Measurements from ENCODE around the gene GALR3. TPM values are rescaled to one million over a fixed set of nuclear protein-coding genes. Genes with fewer than 3 reads are reported as not detected.

GALR3 gene
- not detected for polyA plus RNA-seq (ENCODE audit: low read depth in 6 of 6)

DNA sequence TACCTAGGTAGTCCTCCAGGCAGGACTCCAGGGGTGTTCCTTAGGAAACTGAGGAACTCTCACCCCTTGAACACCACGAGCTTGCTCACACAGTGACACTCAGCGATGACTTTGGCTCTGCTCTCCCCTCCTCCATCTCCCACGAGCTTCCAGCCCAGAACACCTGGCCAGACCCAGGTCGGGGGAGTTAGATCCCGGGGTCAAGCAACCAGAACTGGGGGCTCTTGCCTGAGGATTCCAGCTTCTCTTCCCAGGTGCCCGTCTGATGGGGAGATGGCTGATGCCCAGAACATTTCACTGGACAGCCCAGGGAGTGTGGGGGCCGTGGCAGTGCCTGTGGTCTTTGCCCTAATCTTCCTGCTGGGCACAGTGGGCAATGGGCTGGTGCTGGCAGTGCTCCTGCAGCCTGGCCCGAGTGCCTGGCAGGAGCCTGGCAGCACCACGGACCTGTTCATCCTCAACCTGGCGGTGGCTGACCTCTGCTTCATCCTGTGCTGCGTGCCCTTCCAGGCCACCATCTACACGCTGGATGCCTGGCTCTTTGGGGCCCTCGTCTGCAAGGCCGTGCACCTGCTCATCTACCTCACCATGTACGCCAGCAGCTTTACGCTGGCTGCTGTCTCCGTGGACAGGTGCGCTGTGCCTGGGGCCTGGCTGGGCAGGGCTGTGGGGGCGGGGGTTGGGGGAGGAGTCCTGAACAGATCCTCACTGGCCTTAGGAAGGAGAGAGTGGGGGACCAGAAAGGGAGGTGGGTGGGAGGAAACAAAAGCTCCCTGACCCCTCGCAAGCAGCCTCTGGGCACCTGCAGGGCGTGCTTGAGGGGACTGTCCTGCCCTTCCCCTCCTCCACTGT, at the start of gene GALR3:
Gene GALR3 (plus strand): TSS at position 249 of the 852 bp plus-strand sequence. CDS start 25 bp downstream, at position 274.
- Mint-ChIP-seq H3K27ac (no peak within 1 kb of the TSS), H3K4me3 (peak within 1 kb of the TSS in 4 of 8 donors; percentile 9 to 62 (median 60)), H3K27me3 (peaks cover 16 to 64% (median 34%) of the 10 kb centered on the region in 3 donors), H3K36me3 (peaks cover 0 to 5% of the 10 kb centered on the region in 2 donors), H3K4me1 (peaks cover 4 to 18% (median 11%) of the 10 kb centered on the region in 3 donors), H3K9me3 (no peaks in the 10 kb centered on the region)
- no peak for DNase-seq
- no peak for ATAC-seq (ENCODE audit: low read depth in 2 of 2)

GRCh38 chr22:37774728-37775127, 48.5 kb upstream of the GALR3 start:
- ATAC-seq (ENCODE audit: low read depth in 2 of 2) (no peak), DNase-seq (no peak)
- no peaks in the 10 kb centered on the region for H3K27me3 Mint-ChIP-seq
- H3K9me3 Mint-ChIP-seq = no peaks in the 10 kb centered on the region
- H3K4me3 Mint-ChIP-seq = no peak overlapping the region
- no peak overlapping the region for H3K27ac Mint-ChIP-seq
- peaks cover 0 to 5% (median 0%) of the 10 kb centered on the region in 3 donors for H3K4me1 Mint-ChIP-seq
- H3K36me3 Mint-ChIP-seq = peaks cover 0 to 5% of the 10 kb centered on the region in 2 donors

GRCh38 chr22:37775785-37776638, 47.2 kb upstream of the GALR3 start:
- Mint-ChIP-seq H3K4me1 (peaks cover 0 to 5% (median 0%) of the 10 kb centered on the region in 3 donors), H3K27ac (peak overlapping the region in 4 of 6 donors; percentile 17 to 74 (median 30)), H3K27me3 (no peaks in the 10 kb centered on the region)

DNA sequence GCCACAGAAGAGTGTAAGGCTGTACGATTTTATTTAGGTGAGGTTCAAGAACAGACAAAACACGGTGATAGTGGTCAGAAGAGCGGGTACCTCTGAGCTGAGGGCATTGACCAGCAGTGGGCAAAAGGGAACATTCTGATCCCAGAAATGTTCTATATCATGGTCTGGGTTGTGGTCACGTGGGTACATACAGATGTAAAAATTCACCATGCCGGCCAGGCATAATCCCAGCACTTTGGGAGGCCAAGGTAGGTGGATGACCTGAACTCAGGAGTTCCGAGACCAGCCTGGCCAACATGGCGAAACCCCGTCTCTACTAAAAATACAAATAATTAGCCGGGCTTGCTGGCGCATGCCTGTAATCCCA, 46.6 kb upstream of the GALR3 start:
- no peak overlapping the region for H3K27ac Mint-ChIP-seq

More at GRCh38 chr22:37775785-37776638, 47.2 kb upstream of the GALR3 start:
- DNase-seq = no peak
- Mint-ChIP-seq H3K4me3 (peak overlapping the region in 1 of 8 donors; percentile 70), H3K36me3 (peaks cover 0 to 5% of the 10 kb centered on the region in 2 donors), H3K9me3 (no peaks in the 10 kb centered on the region)
- ATAC-seq (ENCODE audit: low read depth in 2 of 2) = no peak

DNA sequence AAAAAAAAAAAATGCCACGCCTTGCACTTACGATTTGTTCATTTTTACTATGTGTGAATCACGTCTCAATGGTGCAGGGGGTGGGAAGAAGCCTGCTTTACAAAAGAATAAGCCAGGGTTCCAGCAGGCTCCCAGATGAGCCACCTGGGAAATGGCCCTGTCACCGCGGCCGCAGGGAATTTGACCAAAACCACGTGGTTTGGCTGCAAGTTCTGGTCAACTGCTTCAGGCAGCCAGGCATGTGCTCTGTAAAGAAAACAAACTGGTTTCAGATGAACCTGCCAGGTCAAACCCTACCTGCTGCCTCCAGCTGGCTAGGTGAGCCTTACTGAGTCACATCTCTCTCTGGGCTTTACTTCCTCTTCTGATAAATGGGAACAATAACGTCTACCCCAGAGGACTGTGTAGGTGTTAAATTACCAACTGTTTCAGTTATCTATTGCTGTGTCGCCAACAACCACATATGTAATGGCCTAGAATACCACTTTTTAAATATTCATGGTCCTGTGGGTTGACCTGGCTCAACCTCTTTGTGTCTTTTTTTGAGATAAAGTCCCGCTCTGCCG, 46.0 kb upstream of the GALR3 start:
- Mint-ChIP-seq H3K4me3 (no peak overlapping the region), H3K27me3 (no peaks in the 10 kb centered on the region), H3K9me3 (no peaks in the 10 kb centered on the region), H3K4me1 (peaks cover 0 to 5% (median 0%) of the 10 kb centered on the region in 3 donors), H3K36me3 (peaks cover 0 to 5% of the 10 kb centered on the region in 2 donors), H3K27ac (peak overlapping the region in 1 of 6 donors; percentile 22)
- ATAC-seq (ENCODE audit: low read depth in 2 of 2) = peak; percentile 46 to 61
- no peak for DNase-seq

More for the DNA sequence above, 46.6 kb upstream of the GALR3 start:
- Mint-ChIP-seq H3K9me3 (no peaks in the 10 kb centered on the region), H3K4me1 (peaks cover 0 to 5% (median 0%) of the 10 kb centered on the region in 3 donors), H3K4me3 (no peak overlapping the region), H3K27me3 (no peaks in the 10 kb centered on the region), H3K36me3 (peaks cover 0 to 5% of the 10 kb centered on the region in 2 donors)
- no peak for ATAC-seq (ENCODE audit: low read depth in 2 of 2)
- DNase-seq = no peak

DNA sequence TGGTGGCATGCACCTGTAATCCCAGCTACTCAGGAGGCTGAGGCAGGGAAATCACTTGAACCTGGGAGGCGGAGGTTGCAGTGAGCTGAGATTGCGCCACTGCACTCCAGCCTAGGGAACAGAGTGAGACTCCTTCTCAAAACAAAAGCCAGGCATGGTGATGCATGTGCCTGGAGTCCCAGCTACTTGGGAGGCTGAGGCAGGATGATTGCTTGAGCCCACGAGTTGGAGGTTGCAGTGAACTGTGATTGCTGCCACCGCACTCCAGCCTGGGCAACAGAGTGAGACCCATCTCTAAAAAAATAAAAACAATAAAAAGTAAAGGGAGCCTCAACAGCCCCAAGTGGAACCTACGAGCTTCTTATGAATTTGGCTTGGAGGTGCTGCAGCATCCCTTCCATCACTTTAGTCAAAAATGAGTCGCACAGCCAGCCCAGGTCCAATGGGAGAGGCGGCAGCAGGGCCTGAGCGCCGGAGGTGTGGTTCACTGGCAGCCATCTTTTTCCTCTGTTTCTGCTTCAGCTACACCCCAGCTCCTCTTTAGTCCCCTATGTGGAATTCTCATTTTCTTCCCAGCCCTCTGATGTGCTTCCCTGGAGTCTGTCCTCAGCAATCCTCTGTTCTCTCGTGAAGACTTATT, 44.7 kb upstream of the GALR3 start:
- no peak for DNase-seq
- no peaks in the 10 kb centered on the region for H3K27me3 Mint-ChIP-seq
- ATAC-seq (ENCODE audit: low read depth in 2 of 2) = no peak
- no peaks in the 10 kb centered on the region for H3K9me3 Mint-ChIP-seq
- H3K4me3 Mint-ChIP-seq = peak overlapping the region in 1 of 8 donors; percentile 7
- peak overlapping the region in 1 of 6 donors; percentile 26 for H3K27ac Mint-ChIP-seq
- H3K4me1 Mint-ChIP-seq = peaks cover 0 to 5% (median 0%) of the 10 kb centered on the region in 3 donors
- no peaks in the 10 kb centered on the region for H3K36me3 Mint-ChIP-seq

- DNase-seq (no peak), ATAC-seq (ENCODE audit: low read depth in 2 of 2) (no peak)
- Mint-ChIP-seq H3K4me1 (peaks cover 0 to 5% (median 0%) of the 10 kb centered on the region in 3 donors), H3K9me3 (no peaks in the 10 kb centered on the region), H3K27me3 (peaks cover 0 to 8% (median 4%) of the 10 kb centered on the region in 3 donors), H3K36me3 (no peaks in the 10 kb centered on the region), H3K27ac (peak overlapping the region in 1 of 6 donors; percentile 26), H3K4me3 (no peak overlapping the region)
These were observed 41.6 kb upstream of the GALR3 start for GRCh38 chr22:37781434-37782059.

DNA sequence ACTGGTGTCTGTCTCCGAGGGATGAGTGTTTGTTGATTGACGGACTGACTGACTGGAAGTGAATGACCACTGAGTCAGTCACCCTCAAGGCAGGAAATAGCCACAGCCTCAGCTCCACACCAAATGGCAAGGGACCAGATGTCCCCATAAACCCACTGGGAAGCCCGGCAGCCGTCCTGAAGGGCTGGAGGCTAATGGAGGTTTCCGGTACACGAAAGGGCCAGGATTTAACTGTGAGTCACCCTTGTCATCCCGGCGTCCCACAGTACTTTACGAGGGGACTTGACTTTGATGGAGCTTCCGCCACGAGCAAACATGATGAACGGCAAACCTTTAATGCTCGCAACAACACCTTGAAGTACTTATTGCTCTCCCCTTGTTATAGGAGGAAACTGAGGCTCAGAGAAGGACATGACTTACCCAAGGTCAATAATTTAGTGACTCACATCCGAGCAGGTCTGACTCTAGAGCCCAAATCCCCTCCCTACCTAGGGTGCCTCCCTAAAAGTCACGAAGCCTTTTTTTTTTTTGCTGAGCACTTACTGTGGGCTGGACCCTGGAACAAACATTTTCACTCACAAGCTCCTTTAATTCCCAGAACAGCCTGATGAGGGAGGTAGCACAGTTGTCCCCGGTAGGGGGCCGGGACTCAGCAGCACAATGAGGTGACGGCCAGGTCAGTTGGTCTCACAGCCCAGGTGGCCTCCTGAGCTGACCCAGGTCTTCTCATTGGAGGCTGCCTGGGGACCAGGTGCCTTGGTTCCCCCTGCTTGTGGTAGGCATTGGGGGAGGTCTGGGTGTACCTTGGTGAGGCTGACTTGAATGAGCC, 40.6 kb upstream of the GALR3 start:
- no peaks in the 10 kb centered on the region for H3K9me3 Mint-ChIP-seq
- DNase-seq = no peak
- H3K27me3 Mint-ChIP-seq = peaks cover 0 to 8% (median 4%) of the 10 kb centered on the region in 3 donors
- no peak overlapping the region for H3K4me3 Mint-ChIP-seq
- no peaks in the 10 kb centered on the region for H3K36me3 Mint-ChIP-seq
- H3K4me1 Mint-ChIP-seq = peaks cover 0 to 5% (median 0%) of the 10 kb centered on the region in 3 donors
- H3K27ac Mint-ChIP-seq = no peak overlapping the region
- ATAC-seq (ENCODE audit: low read depth in 2 of 2) = no peak

DNA sequence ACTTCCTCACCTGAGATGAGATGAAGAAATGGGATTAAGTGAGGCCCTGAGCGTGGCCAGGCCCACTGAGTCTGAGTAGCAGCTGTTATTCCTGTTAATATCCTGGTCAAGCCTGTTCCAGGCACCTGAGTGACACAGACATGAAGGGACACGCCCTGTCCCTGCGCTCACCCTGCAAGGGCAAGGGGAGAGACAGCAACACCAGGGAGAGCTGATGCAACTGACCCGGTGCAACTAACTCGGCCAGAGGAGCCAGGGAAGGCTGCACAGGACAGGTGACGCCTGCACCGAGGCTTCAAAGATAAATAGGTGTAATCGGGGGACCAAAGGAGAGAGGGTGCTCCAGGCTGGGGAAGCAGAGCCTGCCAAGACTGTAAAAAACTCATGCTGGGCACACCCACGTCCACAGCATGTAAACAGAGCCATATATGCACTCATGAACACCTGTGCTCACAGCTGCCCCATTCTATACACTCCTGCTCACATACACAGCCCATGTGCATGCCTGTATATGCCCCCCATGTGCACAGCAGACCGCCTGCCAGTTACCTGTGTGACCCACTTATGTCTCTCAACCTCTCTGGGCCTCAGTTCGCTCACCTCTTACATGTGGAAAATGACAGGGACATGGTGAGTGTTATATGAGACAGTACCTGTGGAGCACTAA, 38.2 kb upstream of the GALR3 start:
- Mint-ChIP-seq H3K27me3 (peaks cover 0 to 8% (median 4%) of the 10 kb centered on the region in 3 donors), H3K9me3 (no peaks in the 10 kb centered on the region), H3K4me1 (no peaks in the 10 kb centered on the region), H3K4me3 (no peak overlapping the region), H3K36me3 (no peaks in the 10 kb centered on the region), H3K27ac (peak overlapping the region in 2 of 6 donors; percentile 17 to 72)
- DNase-seq (no peak), ATAC-seq (ENCODE audit: low read depth in 2 of 2) (no peak)

- no peak overlapping the region for H3K4me3 Mint-ChIP-seq
- H3K9me3 Mint-ChIP-seq = peaks cover 0 to 2% (median 0%) of the 10 kb centered on the region in 7 donors
- no peaks in the 10 kb centered on the region for H3K4me1 Mint-ChIP-seq
- peaks cover 0 to 4% (median 0%) of the 10 kb centered on the region in 3 donors for H3K27me3 Mint-ChIP-seq
- no peaks in the 10 kb centered on the region for H3K36me3 Mint-ChIP-seq
- ATAC-seq (ENCODE audit: low read depth in 2 of 2) = no peak
- H3K27ac Mint-ChIP-seq = no peak overlapping the region
- DNase-seq = no peak
These were observed 32.9 kb upstream of the GALR3 start for GRCh38 chr22:37790234-37790633.

- peaks cover 0 to 2% (median 0%) of the 10 kb centered on the region in 7 donors for H3K9me3 Mint-ChIP-seq
- no peak for DNase-seq
- no peaks in the 10 kb centered on the region for H3K36me3 Mint-ChIP-seq
- peaks cover 0 to 4% (median 0%) of the 10 kb centered on the region in 3 donors for H3K27me3 Mint-ChIP-seq
- H3K4me3 Mint-ChIP-seq = no peak overlapping the region
- ATAC-seq (ENCODE audit: low read depth in 2 of 2) = no peak
- no peak overlapping the region for H3K27ac Mint-ChIP-seq
- H3K4me1 Mint-ChIP-seq = no peaks in the 10 kb centered on the region
These were observed 30.7 kb upstream of the GALR3 start for GRCh38 chr22:37792494-37792893.

Data from naive B cell (primary cell).